ENCODE data around the gene AGPAT4. TPM values are rescaled to one million over a fixed set of nuclear protein-coding genes. Genes with fewer than 3 reads are reported as not detected.
A peak's percentile ranks its signal among the peaks of the same experiment; 100 is the strongest.

AGPAT4 gene
- total RNA-seq, 2 donors from 2014 or later: 15.9 to 19.2 TPM

- H3K27me3 Mint-ChIP-seq: no peaks in the 10 kb centered on the region
- peaks cover 15% of the 10 kb centered on the region for H3K4me1 Mint-ChIP-seq
- peaks cover 9% of the 10 kb centered on the region for H3K36me3 Mint-ChIP-seq (ENCODE audit: low read depth)
- H3K27ac Mint-ChIP-seq: peak overlapping the region; percentile 53
- DNase-seq: no peak
- no peak for ATAC-seq
- H3K9me3 ChIP-seq (ENCODE audit: control insufficient read depth, low read length, poor library complexity, severe bottlenecking): no peaks in the 10 kb centered on the region
- no peak overlapping the region for H3K4me3 Mint-ChIP-seq
These were observed 177.9 kb downstream of the AGPAT4 start for GRCh38 chr6:161095916-161096315.

GRCh38 chr6:161094955-161095354, 178.9 kb downstream of the AGPAT4 start:
- Mint-ChIP-seq H3K4me1 (peaks cover 17% of the 10 kb centered on the region), H3K4me3 (no peak overlapping the region), H3K36me3 (ENCODE audit: low read depth) (peaks cover 11% of the 10 kb centered on the region), H3K27me3 (no peaks in the 10 kb centered on the region), H3K27ac (peak overlapping the region; percentile 53)
- H3K9me3 ChIP-seq (ENCODE audit: control insufficient read depth, low read length, poor library complexity, severe bottlenecking): no peaks in the 10 kb centered on the region
- no peak for ATAC-seq
- no peak for DNase-seq

GRCh38 chr6:161091972-161092701, 181.7 kb downstream of the AGPAT4 start:
- peaks cover 21% of the 10 kb centered on the region for H3K4me1 Mint-ChIP-seq
- no peak for ATAC-seq
- H3K27ac Mint-ChIP-seq: peak overlapping the region; percentile 74
- no peak overlapping the region for H3K4me3 Mint-ChIP-seq
- DNase-seq: no peak
- peaks cover 27% of the 10 kb centered on the region for H3K36me3 Mint-ChIP-seq (ENCODE audit: low read depth)
- H3K9me3 ChIP-seq (ENCODE audit: control insufficient read depth, low read length, poor library complexity, severe bottlenecking): no peaks in the 10 kb centered on the region
- H3K27me3 Mint-ChIP-seq: no peaks in the 10 kb centered on the region

GRCh38 chr6:161091151-161091550, 182.7 kb downstream of the AGPAT4 start:
- DNase-seq (no peak), ATAC-seq (no peak)
- peaks cover 27% of the 10 kb centered on the region for H3K36me3 Mint-ChIP-seq (ENCODE audit: low read depth)
- no peaks in the 10 kb centered on the region for H3K27me3 Mint-ChIP-seq
- H3K4me1 Mint-ChIP-seq: peaks cover 25% of the 10 kb centered on the region
- peak overlapping the region; percentile 74 for H3K27ac Mint-ChIP-seq
- H3K4me3 Mint-ChIP-seq: no peak overlapping the region
- H3K9me3 ChIP-seq (ENCODE audit: control insufficient read depth, low read length, poor library complexity, severe bottlenecking): no peaks in the 10 kb centered on the region

GRCh38 chr6:161088676-161089328, 185.1 kb downstream of the AGPAT4 start:
- peaks cover 33% of the 10 kb centered on the region for H3K4me1 Mint-ChIP-seq
- H3K27ac Mint-ChIP-seq: peak overlapping the region; percentile 77
- peaks cover 30% of the 10 kb centered on the region for H3K36me3 Mint-ChIP-seq (ENCODE audit: low read depth)
- no peak for DNase-seq
- ATAC-seq: no peak
- H3K9me3 ChIP-seq (ENCODE audit: control insufficient read depth, low read length, poor library complexity, severe bottlenecking): no peaks in the 10 kb centered on the region
- no peaks in the 10 kb centered on the region for H3K27me3 Mint-ChIP-seq
- no peak overlapping the region for H3K4me3 Mint-ChIP-seq

- peak; percentile 26 for ATAC-seq
- Mint-ChIP-seq H3K4me1 (peaks cover 25% of the 10 kb centered on the region), H3K36me3 (ENCODE audit: low read depth) (peaks cover 24% of the 10 kb centered on the region), H3K4me3 (peak overlapping the region; percentile 83), H3K27me3 (no peaks in the 10 kb centered on the region), H3K27ac (no peak overlapping the region)
- no peaks in the 10 kb centered on the region for H3K9me3 ChIP-seq (ENCODE audit: control insufficient read depth, low read length, poor library complexity, severe bottlenecking)
- no peak for DNase-seq
These were observed 188.6 kb downstream of the AGPAT4 start for GRCh38 chr6:161085246-161085645.

GRCh38 chr6:161082215-161082614, 191.6 kb downstream of the AGPAT4 start:
- ATAC-seq (no peak), DNase-seq (no peak)
- Mint-ChIP-seq H3K4me3 (no peak overlapping the region), H3K4me1 (peaks cover 29% of the 10 kb centered on the region), H3K27me3 (no peaks in the 10 kb centered on the region), H3K36me3 (ENCODE audit: low read depth) (peaks cover 5% of the 10 kb centered on the region), H3K27ac (no peak overlapping the region)
- H3K9me3 ChIP-seq (ENCODE audit: control insufficient read depth, low read length, poor library complexity, severe bottlenecking): no peaks in the 10 kb centered on the region

GRCh38 chr6:161080263-161080970, 193.4 kb downstream of the AGPAT4 start:
- no peaks in the 10 kb centered on the region for H3K9me3 ChIP-seq (ENCODE audit: control insufficient read depth, low read length, poor library complexity, severe bottlenecking)
- ATAC-seq (peak; percentile 61), DNase-seq (peak in 2 of 3 donors; percentile 33 to 52)
- H3K27me3 Mint-ChIP-seq: no peaks in the 10 kb centered on the region
- H3K4me3 Mint-ChIP-seq: no peak overlapping the region
- H3K4me1 Mint-ChIP-seq: peaks cover 22% of the 10 kb centered on the region
- no peak overlapping the region for H3K27ac Mint-ChIP-seq
- H3K36me3 Mint-ChIP-seq (ENCODE audit: low read depth): peaks cover 5% of the 10 kb centered on the region
